HG02852 (cell line): Measurements from ENCODE around the gene GRIK5.
"Not testable (repeated sequence)": the region's sequence is repeated elsewhere in the genome, so short reads cannot be mapped to it uniquely, and the experiment has no call there.

Source experiments
- ATAC-seq: cut with Tn5 transposase; IDR thresholded peaks from one replicate; pipeline ENCODE4 v1.9.1; 2021; ENCODE audit warnings: mild to moderate bottlenecking, moderate library complexity; ENCODE audit not compliant: unreplicated experiment

Gene GRIK5

DNA sequence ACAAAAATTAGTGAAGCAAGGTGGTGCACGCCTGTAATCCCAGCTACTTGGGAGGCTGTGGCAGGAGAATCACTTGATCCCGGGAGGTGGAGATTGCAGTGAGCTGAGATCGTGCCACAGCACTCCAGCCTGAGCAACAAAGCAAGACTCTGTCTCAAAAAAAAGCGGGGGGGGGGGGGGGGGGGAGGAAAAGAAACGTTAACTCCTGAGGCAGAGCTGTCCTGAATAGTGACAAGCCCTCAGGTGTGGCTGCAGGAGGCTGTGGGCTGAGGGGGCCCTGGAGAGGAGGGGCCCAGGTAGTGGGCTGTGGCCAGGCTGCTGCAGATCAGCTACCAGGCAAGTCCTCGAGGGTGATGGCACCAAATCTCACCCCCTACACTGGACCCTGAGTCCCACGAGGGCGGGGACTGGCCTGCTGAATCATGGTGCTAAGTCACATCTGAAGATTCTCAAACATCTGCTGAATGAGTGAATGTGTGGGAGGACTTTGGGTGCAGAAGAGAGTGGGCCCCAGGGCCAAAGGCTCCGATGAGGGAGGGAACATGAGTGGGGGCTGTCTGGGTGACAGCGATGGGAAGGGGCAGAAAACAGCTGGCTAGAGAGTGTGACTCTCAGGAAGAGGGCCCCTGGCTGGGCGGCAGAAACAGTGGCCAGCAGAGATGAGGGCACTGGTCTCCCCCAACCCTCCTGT, 51.4 kb downstream of the GRIK5 start:
- no peak for ATAC-seq

DNA sequence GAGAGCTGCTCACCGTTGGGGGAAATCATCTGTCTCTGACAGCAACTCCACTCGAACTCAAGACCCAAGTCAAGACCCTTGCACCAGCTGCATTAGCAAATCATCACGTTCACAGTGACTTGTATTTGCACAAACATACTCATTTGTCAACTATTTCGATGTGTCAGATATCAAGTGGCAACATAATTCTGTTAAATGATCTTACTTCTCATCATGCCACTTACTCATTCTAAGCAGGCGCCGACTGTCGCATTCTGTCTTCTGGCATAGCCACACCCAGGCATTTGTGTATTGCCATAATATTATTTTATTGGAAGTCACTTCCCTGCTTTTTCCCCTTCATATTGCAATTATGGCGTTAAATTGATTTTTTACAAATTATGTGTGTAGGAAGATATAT, 53.0 kb downstream of the GRIK5 start:
- ATAC-seq = no peak

DNA sequence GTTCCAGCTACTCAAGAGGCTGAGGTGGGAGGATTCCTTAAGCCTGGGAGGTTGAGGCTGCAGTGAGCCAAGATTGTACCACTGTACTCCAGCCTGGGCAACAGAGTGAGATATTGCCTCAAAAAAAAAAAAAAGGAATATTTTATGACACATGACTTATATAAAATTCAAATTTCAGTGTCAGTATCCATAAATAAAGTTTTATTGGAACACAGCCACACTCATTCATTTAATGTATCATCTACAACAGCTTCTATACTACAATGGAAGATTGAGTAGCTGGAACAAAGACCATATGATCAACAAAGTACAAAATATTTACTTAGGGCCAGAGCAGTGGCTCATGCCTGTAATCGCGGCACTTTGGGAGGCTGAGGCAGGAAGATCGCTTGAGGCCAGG, 57.3 kb downstream of the GRIK5 start:
- ATAC-seq = not testable (repeated sequence)

DNA sequence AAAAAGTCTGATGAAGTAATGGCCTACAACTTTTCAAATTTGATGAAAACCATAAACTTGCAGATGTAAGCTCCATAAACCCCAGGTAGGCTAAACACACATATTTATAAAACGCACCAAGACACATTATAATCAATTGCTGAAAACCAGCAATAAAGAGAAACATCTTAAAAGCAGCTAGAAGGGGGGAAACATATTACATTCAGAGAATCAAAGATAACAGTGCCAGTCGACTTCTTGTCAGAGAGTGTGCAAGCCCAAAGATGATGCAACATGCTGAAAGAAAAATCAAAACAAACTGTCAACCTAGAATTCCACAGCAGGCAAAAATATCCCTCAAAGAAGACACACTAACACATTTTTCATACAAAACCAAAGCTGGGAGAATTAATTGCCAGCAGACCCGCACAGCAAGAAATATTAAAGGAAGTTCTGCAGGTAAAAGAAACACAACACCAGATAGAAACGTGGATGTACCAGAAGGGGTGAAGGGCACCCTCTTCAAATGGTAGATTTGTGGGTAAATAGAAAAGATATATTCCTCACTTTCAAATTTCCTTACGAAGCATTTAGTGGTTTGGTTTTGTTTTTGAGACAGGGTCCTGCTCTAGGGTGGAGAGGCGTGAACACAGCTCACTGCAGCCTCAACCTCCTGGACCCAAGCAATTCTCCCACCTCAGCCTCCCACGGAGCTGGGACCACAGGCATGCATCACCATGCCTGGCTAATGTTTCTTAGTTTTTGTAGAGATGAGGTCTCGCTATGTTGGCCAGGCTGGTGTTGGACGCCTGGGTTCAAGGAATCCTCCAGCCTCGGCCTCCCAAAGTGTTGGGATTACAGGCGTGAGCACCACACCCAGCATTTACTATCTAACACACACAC, 59.5 kb downstream of the GRIK5 start:
- ATAC-seq = no peak

DNA sequence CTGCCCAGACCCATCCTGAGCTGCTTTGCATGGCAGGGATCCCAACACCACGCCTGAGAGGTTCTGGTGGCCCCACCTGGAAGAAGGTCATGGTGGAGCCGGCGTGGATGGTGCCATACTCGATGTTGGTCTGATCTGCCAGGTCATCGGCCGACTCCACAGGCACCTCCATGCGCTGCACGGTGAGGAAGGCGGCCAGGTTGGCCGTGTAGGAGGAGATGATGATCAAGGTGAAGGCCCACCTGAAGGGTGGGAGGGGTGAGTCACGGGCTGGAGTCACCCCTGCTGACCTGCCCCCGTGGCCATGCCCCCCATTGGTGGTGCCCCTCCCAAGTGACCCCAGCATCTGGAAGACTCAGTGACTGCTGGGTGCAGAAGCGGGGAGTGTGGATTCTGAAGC, 63.4 kb downstream of the GRIK5 start:
- no peak for ATAC-seq

DNA sequence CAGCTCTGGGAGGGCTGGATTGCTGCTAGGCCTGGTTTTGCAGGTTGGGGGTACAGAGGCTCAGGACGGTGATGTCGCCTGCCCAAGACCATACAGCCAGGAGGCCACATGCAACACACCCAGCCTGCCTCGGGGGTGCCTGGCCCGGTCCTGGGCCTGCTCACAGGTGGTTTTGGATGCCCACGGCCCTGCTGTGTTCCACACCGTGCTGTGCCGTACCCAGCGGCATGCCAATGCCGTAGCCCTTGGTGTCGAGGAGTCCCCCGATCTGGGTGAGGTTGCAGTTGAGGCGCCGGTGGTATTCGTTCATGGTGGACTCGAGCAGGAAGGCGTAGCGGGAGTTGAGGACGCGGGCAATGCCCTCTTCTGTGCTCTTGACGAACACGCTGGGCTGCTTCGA, 64.5 kb downstream of the GRIK5 start:
- no peak for ATAC-seq

DNA sequence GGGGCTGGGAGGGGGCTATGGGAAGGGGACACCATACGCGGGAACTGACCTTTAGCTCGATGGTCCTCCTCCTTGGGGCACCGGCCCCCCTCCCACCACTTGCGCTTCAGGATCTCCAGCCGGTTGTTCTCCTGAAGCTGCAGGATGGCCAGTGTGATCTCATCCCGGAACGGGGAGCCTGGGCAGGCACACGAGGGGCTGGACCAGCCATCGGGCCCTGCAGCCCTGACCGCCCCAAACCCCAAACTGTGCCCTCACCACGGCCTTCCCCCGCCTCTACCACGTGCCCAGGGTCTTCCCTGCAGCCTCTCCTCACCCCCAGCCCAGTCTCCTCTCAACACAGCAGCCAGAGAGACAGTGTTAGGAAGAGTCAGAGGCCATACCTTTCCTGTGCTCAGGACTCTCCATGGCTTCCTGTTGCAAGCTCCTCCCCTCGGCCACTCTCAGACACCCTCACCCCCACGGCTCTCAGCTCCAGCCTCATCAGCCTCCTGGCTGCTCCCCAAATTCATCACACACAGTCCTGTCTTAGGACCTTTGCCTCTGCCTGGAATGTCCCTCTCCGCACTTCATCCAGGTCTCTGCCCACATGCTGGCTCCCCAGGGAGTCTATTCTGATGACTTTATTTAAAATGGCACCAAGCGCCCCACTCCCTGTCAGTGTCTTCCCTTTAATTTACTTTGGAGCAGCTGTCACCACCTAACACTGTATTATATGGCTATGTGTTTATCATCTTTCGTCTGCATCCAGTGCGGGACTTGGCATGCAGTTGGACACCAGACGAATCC, 66.3 kb downstream of the GRIK5 start:
- no peak for ATAC-seq

DNA sequence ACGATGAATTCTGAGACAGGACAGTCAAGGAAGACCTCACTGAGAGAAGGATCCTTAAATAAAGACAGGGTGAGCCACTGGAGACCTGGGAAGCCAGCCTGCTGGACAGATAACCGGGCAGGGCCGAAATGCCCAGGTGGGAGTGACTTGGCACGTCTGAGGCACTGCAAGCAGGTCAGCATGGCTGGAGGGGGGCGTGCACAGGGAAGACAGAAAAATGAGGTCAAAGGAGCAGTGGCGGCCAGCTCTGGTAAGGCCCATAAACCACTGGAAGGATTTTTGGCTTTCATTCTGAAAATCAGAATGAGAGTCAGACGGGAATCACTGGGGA, 70.2 kb downstream of the GRIK5 start:
- no peak for ATAC-seq

DNA sequence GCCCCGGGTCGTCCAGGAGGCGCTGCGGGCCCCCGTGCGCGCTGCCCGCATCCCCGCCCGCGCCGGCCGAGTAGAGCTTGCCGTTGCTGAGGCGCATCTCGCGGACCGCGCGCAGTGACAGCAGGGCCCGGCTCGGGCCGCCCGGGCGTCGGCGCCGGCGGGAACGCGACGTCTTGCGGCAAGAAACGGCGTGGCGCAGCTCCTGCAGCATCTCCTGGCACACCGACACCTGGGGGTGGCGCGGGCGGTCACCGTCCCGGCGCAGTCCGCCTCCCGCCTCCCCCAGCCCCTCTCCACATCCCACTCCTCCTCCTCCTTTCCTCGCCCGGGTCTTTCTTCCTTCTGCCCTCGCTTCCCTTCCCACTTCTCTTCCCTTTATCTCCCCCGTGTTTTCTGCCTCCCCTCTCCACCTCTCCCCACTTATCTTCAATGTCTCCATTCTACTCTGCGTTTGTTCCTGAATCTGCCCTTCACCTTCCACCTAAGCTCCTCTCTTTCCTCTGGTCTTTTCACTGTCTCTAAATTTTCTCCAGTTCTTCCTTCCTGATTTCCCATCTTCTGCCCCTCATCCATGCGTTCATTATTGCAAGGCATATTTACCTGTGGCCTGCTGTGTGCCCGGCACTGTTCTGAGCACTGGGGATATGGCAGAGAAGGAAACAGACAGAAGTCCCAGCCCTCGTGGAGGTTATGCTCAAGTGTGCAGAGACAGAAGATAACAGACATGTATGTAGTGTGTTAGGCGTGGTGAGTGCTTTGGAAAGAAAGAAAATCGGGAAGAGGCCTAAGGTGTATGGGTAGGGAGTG, 70.7 kb downstream of the GRIK5 start:
- no peak for ATAC-seq

DNA sequence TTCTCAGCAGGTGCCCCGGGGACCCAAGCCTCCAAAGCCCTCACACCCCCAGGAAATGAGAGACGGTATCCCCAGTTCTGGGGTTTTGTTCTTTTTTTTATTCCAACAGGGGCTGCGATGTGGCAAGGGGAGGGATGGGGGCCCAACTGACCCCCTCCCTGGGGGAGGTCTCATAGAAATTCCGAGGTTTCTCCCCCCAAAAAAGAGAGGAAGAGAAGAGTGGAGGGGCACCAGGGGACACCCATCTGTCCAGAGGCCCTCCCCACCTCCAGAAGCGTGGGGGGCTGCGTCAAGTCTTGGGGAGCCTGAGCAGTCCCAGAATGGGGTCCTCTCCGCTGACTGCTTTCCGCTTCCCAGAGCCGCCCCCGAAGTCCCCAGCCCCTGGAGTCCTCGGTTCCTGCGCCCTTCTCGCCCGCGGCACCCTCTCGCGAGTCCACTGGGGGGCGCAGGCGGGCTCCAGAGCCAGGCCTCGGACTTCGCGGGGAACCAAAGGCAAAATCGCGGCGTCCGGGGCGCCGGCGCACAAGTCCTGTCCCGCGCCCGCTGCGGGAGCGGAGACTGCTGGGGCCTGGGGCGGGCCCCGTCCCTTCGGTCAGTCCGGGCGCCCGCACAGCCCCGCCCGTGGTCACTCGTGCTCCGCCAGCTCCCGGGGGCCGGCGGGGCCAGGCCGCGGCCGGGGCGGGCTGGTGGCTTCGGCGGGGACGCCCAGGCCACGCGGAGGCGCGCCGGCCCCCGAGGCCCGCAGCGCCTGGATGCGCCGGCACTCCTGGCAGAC, 71.6 kb downstream of the GRIK5 start:
- no peak for ATAC-seq

DNA sequence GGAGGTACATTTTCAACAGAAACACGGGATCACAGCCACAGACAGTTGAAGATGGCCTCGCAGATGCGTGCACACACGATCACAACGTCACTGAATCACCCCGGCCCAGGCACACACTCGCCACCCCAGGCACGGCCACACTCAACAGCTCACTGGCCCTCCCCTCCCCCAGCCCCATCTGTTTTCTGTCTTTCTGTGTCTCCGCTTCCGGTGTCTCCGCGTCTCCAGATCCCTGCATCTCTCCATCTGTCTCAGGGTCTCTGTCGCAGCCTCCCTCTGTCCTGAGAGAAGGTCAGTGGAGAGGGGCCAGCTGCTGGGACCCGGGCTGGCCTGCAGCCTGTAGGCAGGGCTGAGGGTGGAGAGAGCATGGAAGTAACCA, 72.2 kb downstream of the GRIK5 start:
- no peak for ATAC-seq

DNA sequence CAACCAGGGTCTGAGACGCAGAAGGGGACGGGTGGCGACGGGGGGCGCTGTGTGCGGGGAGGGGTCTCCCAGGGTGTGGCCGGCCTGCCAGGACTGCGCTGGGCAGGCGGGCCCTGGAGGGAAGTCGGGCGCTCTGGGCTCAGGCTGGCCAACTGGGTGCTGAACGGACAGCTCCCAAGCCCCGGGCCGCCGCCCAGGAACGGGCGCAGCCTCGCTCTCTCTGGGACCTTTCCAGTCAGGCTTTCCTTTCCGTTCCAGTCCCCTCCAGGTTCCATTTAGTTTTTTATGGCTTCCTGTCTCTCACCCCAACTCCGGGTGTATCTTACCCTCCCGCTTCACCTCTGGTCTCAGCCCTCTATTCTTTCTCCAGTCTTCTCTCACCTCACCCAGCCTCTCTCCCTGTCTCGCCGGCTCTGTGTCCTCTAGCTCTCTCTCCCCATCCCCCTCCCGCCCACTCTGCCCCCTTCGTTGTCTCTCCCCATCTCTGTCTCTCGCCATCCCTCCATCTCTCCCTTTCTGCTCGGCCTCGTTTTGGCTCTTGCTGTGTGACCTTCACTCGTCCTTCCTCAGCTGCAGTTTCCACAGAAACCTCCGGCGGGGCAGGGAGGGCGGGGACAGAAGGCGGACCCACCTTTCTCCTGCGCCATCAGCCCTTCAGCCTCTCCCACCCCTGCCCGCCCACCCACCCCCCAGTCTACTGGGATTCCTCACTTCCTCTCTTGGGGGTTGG, 72.7 kb downstream of the GRIK5 start:
- no peak for ATAC-seq

DNA sequence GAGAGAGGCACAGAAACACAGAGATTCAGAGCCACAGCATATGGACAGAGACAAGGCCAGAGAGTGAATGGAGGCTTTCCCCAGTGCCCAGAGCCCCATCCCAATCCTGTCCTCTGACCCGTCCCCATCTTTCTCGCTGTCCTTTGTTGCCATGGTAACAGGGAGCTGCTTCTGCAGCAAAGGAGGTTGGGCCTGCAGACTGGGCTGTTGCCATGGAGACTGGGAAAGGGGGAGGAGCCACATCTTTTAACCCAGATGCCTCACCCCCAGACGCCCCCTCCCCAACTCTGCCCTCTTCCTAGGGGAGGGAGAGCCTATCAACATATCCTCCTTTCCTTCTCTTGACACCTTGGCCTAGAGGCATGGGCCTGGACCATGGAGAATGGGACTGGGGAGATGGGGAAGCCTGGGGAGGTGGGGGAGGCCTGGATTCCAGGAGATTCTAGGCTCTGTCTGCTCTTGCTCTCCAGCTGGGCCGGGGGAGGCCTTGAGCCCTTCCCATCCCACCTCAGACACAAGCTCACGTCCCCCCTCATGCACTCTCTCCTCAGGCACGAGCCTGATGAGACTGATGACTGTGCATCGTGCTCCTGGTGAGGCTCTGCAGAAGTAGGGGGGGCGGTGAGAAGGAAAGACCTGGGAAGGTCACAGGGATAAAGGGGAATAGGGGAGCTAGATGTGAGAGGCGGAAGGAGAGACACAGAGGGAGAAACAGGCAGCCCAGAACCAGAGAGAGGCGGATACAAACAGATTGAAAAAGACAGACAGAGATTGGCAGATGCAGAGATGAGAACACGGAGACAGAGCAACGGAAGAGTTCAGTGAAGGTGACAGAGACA, 73.8 kb downstream of the GRIK5 start:
- no peak for ATAC-seq

DNA sequence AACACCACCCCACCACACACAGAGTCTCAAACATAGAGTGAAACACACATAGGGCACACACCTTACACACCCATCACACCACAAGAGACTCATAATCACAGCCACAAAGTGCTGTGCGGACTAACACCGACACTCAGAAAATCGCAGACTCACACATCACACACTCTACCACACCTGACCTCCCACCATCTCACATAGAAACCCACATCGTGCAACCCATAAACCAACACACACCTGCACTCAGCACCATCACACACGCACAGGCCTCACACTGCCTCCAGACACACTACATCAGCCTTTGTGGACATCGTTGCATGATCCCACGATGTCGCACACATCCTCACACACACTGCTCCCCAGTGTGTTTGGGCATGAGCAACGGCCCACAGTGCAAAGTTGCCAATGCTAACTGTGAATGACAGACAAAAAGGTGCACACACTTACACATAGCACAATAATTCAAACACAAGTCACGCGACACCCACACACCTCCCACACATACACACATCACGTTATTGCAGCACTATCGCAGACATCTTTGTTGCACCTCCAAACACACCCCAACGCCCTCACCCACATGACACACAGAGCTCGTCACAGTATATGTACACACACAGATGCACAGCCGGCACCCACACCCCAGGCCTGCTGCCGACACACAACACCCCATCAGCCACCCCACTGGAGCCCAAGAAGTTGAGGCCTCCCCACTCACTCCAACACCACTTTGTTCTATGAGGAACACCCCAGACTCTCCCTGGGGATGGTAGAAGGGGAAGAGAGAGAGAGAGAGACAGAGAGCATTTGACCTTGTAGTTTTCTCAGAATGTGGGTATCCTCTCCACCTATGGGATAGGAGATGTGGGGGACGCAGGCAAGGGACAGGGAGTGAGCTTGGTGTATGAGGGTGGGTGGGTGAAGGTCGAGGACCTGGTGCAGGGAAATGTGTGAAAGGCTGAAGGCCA, 74.7 kb downstream of the GRIK5 start:
- ATAC-seq = no peak

DNA sequence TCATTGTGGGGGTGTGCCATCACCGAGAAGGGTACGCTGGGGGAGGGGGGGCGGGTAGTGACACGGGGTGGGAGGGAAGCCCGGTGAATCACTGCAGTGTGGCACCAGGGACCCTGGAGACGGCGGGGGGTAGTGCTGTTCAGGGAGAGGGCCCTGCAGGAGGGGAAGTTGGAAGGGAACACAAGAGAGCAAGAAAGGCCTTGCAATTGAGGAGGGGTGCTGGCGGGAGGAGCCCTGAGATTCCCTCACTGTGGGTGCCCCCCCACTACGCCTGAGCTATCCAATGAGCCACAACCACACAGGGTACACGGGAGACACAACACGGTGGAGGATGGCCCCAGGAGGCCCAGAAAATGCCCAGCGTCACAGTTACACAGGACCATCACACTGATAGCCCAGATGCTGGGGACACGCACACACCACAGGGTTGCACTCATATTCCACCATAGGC, 75.5 kb downstream of the GRIK5 start:
- no peak for ATAC-seq

DNA sequence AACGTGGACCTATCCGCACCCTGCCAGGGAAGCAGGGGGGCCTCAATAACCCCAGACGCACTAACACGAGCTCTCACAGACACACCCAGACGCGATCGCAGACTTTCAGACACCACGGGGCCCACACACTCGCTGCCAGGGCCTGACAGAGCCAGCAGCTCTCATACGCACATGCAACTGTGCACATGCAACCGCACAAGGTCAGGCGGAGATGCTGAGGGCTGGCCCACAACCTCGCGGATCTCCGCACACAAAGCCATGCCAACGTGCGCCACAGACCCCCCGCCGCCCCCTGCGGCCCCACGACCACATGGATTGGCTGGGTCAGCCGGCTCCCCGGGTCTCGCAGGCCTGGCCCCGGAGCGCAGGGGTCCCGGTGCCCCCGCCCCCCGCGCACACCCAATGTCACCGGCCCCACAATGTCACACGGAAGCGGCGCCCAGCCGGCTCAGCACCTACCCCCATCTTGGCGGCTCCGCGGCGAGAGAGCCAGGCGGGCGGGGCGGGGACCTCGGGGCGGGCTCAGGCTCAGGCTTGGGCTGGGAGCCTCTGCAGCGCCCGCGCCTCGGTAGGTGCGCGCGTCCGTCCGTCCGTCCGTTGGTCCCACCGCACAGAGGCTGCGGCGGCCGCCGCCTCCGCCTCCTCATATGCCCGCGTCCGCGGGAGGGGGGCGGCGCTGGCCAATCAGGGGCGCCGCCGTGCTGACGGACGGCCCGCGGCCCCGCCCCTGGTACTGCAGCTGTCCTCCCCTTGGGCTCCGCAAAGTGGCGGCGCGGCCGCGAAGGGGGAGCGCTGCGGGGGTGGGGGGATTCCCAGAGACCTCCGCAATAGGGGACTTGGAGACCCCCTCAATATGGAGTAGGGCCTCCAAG, 76.2 kb downstream of the GRIK5 start, which contains the start of gene ATP1A3:
ATP1A3 (minus strand) TSS at position 619 of the 872 bp plus-strand sequence; CDS start at position 465, 154 bp downstream.
- no peak for ATAC-seq
